Keratinocyte (primary cell): ENCODE measurements around the gene TOM1L1.

Experiments used
- CTCF ChIP-seq, 3 experiments: IDR thresholded peaks in 1 of 3; conservative IDR thresholded peaks in 1 of 3; optimal IDR thresholded peaks in 1 of 3; 2 replicates in 2 of 3; 3 replicates in 1 of 3; pipeline versions ENCODE3 to v1.5.1; 2011; ENCODE audit warnings: low read length in 3 of 3, mild to moderate bottlenecking in 3 of 3, moderate library complexity in 2 of 3, control low read depth in 1 of 3, inconsistent platforms in 1 of 3; ENCODE audit not compliant: insufficient read depth in 2 of 3; ENCODE audit errors: extremely low read depth in 1 of 3
- EZH2 ChIP-seq: IDR thresholded peaks from one replicate; pipeline ENCODE4 v1.6.1; 2012; ENCODE audit warnings: inconsistent platforms, mild to moderate bottlenecking, low read length, moderate library complexity

GRCh38 chr17:54898576-54898975, 2.1 kb upstream of the TOM1L1 start:
- no peak for TF ChIP-seq CTCF (optimal IDR thresholded peaks at IDR 0.05 in 1 of 3, IDR thresholded peaks at IDR 0.05 in 1 of 3, conservative IDR thresholded peaks at IDR 0.05 in 1 of 3; ENCODE audit: extremely low read depth in 1 of 3, insufficient read depth in 2 of 3, low read length in 3 of 3)
- TF ChIP-seq EZH2 = no peak
